Kidney epithelial cell (primary cell): Measurements from ENCODE around the gene CAPN15. TPM values are rescaled to one million over a fixed set of nuclear protein-coding genes. Genes with fewer than 3 reads are reported as not detected.

Source experiments
- DNase-seq: peaks from one replicate; pipeline ENCODE4 v3.0.0-alpha.2; 2010; ENCODE audit warnings: low read depth
- H3K27me3 ChIP-seq: 2 replicates; pipeline ENCODE4 v1.6.0; 2011; ENCODE audit warnings: low read length; ENCODE audit not compliant: control insufficient read depth, insufficient read depth
- H3K36me3 ChIP-seq: 2 replicates; pipeline ENCODE4 v1.5.1; 2011; ENCODE audit warnings: low read length; ENCODE audit not compliant: control insufficient read depth, insufficient read depth
- H3K4me3 ChIP-seq: 2 replicates; pipeline ENCODE4 v1.5.1; 2011; ENCODE audit warnings: low read depth, mild to moderate bottlenecking, control low read depth, low read length
- total RNA-seq: library from RNA; depleted of rRNA; stranded (reverse); fragments of >200 nt; gene quantifications from 2 replicates; pipeline ENCODE4 v1.2.3, GENCODE V29; 2015
- TF ChIP-seq, protein P1 (sequence below): IDR thresholded peaks from 2 replicates; pipeline ENCODE4 v1.5.1; 2011; ENCODE audit warnings: mild to moderate bottlenecking, moderate library complexity, low read length, control low read depth, inconsistent platforms; ENCODE audit not compliant: insufficient read depth, poor library complexity, severe bottlenecking

The CAPN15 gene
- total RNA-seq, 1 donor from 2014 or later = 47.1 TPM

DNA sequence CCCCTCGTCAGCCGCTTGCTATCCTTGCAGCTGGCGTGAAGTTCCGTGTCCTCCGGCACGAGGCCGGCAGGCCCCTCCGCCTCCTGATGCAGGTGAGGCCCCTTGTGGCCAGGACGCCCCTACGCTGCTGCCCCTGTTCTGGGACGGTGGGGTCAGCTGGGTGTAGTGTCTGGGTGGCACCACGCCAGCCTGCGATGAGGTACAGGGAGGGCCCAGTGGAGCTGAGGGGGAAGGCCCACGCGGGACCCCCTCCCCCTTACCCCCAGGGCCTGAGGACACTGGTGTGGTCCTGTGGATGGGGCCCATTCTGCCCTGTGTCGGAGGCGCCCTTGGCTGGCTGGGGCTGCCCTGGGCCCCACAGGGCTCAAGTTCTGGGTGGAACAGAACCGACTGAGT lies 54.7 kb downstream of the CAPN15 start:
- Histone ChIP-seq H3K36me3 (no peaks in the 10 kb centered on the region), H3K4me3 (no peak overlapping the region), H3K27me3 (peaks cover 6% of the 10 kb centered on the region)
- no peak for DNase-seq
- TF ChIP-seq, protein P1, sequence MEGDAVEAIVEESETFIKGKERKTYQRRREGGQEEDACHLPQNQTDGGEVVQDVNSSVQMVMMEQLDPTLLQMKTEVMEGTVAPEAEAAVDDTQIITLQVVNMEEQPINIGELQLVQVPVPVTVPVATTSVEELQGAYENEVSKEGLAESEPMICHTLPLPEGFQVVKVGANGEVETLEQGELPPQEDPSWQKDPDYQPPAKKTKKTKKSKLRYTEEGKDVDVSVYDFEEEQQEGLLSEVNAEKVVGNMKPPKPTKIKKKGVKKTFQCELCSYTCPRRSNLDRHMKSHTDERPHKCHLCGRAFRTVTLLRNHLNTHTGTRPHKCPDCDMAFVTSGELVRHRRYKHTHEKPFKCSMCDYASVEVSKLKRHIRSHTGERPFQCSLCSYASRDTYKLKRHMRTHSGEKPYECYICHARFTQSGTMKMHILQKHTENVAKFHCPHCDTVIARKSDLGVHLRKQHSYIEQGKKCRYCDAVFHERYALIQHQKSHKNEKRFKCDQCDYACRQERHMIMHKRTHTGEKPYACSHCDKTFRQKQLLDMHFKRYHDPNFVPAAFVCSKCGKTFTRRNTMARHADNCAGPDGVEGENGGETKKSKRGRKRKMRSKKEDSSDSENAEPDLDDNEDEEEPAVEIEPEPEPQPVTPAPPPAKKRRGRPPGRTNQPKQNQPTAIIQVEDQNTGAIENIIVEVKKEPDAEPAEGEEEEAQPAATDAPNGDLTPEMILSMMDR = no peak

GRCh38 chr16:582614-583331 lies 55.3 kb downstream of the CAPN15 start:
- no peak overlapping the region for H3K4me3 ChIP-seq
- DNase-seq = no peak
- no peaks in the 10 kb centered on the region for H3K36me3 ChIP-seq
- TF ChIP-seq, protein P1 = no peak
- H3K27me3 ChIP-seq = peaks cover 6% of the 10 kb centered on the region

DNA sequence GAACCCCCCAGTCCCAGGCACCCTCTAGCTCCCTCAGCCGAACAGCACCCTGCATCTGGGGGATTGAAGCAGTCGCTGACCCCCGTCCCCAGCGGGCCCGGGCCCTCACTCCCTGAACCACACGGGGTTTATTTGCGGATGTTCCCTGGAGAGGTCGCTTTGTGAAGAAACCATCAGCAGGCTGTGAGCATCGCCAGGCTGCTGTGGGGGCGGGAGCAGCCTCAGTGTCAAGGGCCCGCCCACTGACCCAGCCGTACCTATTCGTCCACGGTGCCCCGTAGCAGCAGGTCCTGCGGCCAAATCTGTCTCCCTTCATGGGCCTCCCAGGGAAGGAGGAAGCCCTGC lies 55.9 kb downstream of the CAPN15 start:
- Histone ChIP-seq H3K4me3 (no peak overlapping the region), H3K27me3 (peaks cover 6% of the 10 kb centered on the region), H3K36me3 (no peaks in the 10 kb centered on the region)
- TF ChIP-seq, protein P1 = no peak
- no peak for DNase-seq

GRCh38 chr16:583815-584591 lies 56.5 kb downstream of the CAPN15 start:
- Histone ChIP-seq H3K36me3 (no peaks in the 10 kb centered on the region), H3K4me3 (no peak overlapping the region), H3K27me3 (peaks cover 6% of the 10 kb centered on the region)
- no peak for DNase-seq
- TF ChIP-seq, protein P1 = no peak

DNA sequence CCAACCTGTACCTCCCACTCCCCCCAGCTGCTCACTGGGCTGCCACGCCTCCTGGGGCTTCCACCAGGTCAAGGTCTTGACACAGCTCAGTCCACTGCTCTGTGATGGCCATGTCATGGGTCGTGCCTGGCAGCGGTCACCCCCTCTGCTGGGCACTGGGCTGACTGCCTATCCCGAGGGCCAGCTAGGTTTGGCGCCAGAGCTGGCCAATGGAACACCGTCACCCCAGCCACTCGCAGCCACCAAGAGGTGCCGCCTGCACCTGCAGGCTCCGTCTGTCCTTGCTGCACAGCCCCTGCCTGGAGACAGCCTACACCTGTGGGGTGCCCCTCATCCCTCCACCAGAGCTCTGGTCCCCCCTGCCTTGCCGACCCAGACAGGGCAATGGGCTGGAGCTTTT lies 57.8 kb downstream of the CAPN15 start:
- Histone ChIP-seq H3K27me3 (peaks cover 6% of the 10 kb centered on the region), H3K36me3 (no peaks in the 10 kb centered on the region), H3K4me3 (no peak overlapping the region)
- no peak for DNase-seq
- TF ChIP-seq, protein P1 = peak; percentile 9
